Measurements from ENCODE around the gene JPH4.

JPH4 gene

GRCh38 chr14:23571701-23572523 is 6.7 kb downstream of the JPH4 start:
- H3K4me3 ChIP-seq (ENCODE audit: low read length): no peak overlapping the region
- no peak for DNase-seq (ENCODE audit: low read depth)
- TF ChIP-seq CTCF (conservative IDR thresholded peaks at IDR 0.05; ENCODE audit: low read depth, low read length): no peak

GRCh38 chr14:23570806-23571483 is 7.6 kb downstream of the JPH4 start:
- no peak overlapping the region for H3K4me3 ChIP-seq (ENCODE audit: low read length)
- no peak for DNase-seq (ENCODE audit: low read depth)
- no peak for TF ChIP-seq CTCF (conservative IDR thresholded peaks at IDR 0.05; ENCODE audit: low read depth, low read length)

GRCh38 chr14:23569443-23570151 is 9.0 kb downstream of the JPH4 start:
- no peak for TF ChIP-seq CTCF (conservative IDR thresholded peaks at IDR 0.05; ENCODE audit: low read depth, low read length)
- H3K4me3 ChIP-seq (ENCODE audit: low read length): no peak overlapping the region
- no peak for DNase-seq (ENCODE audit: low read depth)

- no peak for DNase-seq (ENCODE audit: low read depth)
- peak; percentile 64 for TF ChIP-seq CTCF (conservative IDR thresholded peaks at IDR 0.05; ENCODE audit: low read depth, low read length)
- no peak overlapping the region for H3K4me3 ChIP-seq (ENCODE audit: low read length)
These were observed 9.8 kb downstream of the JPH4 start for GRCh38 chr14:23568600-23569331.

- H3K4me3 ChIP-seq (ENCODE audit: low read length): peak overlapping the region; percentile 83
- TF ChIP-seq CTCF (conservative IDR thresholded peaks at IDR 0.05; ENCODE audit: low read depth, low read length): no peak
- no peak for DNase-seq (ENCODE audit: low read depth)
These were observed 10.5 kb downstream of the JPH4 start for GRCh38 chr14:23568021-23568599.

GRCh38 chr14:23567186-23568020 is 11.2 kb downstream of the JPH4 start, which contains the start of gene AP1G2:
AP1G2 (minus strand) TSS chr14:23567791; CDS start chr14:23567314, 477 bp downstream.
- no peak for TF ChIP-seq CTCF (conservative IDR thresholded peaks at IDR 0.05; ENCODE audit: low read depth, low read length)
- DNase-seq (ENCODE audit: low read depth): peak; percentile 48
- H3K4me3 ChIP-seq (ENCODE audit: low read length): peak within 1 kb of the TSS; percentile 83

All from retinal pigment epithelial cell (primary cell).